DOHH2 (cell line): ENCODE data around the gene PROK1.

Experiments used
- EZH2phosphoT487 ChIP-seq: fragments of 200-600 bp; sonication (generic); IDR thresholded peaks from 2 replicates; pipeline ENCODE4 v1.6.1; 2017; ENCODE audit warnings: borderline replicate concordance, mild to moderate bottlenecking, antibody characterized with exemption, low read length, moderate library complexity, mixed read lengths
- TF ChIP-seq, protein P1 (sequence below): fragments of 200-600 bp; sonication (generic); IDR thresholded peaks from one replicate; pipeline ENCODE4 v1.5.1; 2014; ENCODE audit warnings: antibody characterized with exemption, mild to moderate bottlenecking, low read depth, low read length; ENCODE audit not compliant: poor library complexity, severe bottlenecking

DNA sequence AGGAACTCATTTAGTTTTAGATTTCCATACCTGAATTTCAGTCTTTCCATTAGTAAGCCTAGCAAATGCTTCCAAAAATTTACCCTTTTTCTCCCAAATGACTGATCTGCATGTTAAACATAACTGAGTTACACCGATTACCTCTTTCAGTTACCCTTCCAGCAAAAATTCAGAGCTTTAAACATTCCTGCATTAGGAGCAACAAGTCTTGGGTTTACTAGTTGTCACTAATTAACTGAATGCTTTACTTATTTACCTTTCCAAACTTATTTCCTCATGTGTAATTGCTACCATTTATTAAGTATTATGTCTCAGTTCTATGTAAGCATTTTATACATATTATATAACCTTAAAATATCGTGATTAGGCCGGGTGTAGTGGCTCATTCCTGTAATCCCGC is 46.5 kb upstream of the PROK1 start:
- TF ChIP-seq, protein P1, sequence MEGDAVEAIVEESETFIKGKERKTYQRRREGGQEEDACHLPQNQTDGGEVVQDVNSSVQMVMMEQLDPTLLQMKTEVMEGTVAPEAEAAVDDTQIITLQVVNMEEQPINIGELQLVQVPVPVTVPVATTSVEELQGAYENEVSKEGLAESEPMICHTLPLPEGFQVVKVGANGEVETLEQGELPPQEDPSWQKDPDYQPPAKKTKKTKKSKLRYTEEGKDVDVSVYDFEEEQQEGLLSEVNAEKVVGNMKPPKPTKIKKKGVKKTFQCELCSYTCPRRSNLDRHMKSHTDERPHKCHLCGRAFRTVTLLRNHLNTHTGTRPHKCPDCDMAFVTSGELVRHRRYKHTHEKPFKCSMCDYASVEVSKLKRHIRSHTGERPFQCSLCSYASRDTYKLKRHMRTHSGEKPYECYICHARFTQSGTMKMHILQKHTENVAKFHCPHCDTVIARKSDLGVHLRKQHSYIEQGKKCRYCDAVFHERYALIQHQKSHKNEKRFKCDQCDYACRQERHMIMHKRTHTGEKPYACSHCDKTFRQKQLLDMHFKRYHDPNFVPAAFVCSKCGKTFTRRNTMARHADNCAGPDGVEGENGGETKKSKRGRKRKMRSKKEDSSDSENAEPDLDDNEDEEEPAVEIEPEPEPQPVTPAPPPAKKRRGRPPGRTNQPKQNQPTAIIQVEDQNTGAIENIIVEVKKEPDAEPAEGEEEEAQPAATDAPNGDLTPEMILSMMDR: no peak
- no peak for TF ChIP-seq EZH2phosphoT487
